ENCODE data around the gene PNPLA8.
"Not testable (repeated sequence)": the region's sequence is repeated elsewhere in the genome, so short reads cannot be mapped to it uniquely, and the experiment has no call there.

PNPLA8 gene

DNA sequence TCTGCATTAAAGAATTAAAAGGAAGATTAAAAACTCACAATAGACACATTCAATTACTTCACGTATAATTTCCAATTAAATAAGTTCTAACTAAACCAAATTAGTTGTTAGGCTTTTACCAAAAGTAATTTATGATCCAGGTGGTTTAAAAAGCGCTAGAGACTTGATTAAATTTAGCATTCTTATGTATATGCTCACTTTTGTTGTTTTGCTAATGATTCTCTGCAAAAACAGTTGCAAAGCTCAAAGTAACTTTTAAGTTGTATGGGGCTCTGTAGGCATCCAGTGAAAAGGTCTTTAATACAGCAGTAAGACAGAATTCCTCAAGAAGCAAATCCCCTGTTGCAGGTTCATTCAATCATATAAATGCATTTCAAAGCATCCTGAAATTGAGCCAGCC is 15.5 kb upstream of the PNPLA8 start:
- no peak for DNase-seq (ENCODE audit: low spot score)
- Mint-ChIP-seq H3K27ac (no peak overlapping the region), H3K4me3 (no peak overlapping the region)

DNA sequence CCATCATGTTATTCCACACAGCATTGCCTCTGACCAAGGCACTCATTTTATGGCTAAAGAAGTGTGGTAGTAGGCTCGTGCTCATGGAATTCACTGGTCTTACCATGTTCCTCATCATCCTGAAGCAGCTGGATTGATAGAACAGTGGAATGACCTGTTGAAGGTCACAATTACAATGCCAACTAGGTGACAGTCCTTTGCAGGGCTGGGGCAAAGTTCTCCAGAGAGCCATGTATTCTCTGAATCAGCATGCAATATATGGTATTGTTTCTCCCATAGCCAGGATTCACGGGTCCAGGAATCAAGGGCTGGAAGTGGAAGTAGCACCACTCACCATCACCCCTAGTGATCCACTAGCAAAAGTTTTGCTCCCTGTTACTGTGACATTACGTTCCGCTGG is 12.8 kb upstream of the PNPLA8 start:
- not testable (repeated sequence) for H3K36me3 Mint-ChIP-seq (ENCODE audit: low read depth); H3K9me3 Mint-ChIP-seq

More for the DNA sequence above, 15.5 kb upstream of the PNPLA8 start:
- H3K27me3 Mint-ChIP-seq (ENCODE audit: low read depth): peaks cover 5% of the 10 kb centered on the region
- H3K36me3 Mint-ChIP-seq (ENCODE audit: low read depth): no peaks in the 10 kb centered on the region
- no peaks in the 10 kb centered on the region for H3K9me3 Mint-ChIP-seq
- no peaks in the 10 kb centered on the region for H3K4me1 Mint-ChIP-seq (ENCODE audit: low read depth)

DNA sequence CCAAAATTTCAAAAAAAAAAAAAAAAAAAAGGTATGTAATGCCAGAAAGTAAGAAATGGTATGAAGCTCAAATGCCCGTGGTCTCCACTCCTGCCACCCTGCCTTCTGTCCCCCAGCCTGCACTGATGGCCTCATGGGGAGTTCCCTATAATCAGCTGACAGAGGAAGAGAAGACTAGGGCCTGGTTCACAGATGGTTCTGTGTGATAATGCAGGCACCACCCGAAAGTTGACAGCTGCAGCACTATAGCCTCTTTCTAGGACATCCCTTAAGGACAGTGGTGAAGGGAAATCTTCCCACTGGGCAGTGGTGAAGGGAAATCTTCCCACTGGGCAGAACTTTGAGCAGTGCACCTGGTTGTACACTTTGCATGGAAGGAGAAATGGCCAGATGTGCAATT is 12.3 kb upstream of the PNPLA8 start:
- H3K27ac Mint-ChIP-seq; H3K4me1 Mint-ChIP-seq (ENCODE audit: low read depth); H3K36me3 Mint-ChIP-seq (ENCODE audit: low read depth): not testable (repeated sequence)

More for the DNA sequence above, 12.8 kb upstream of the PNPLA8 start:
- not testable (repeated sequence) for H3K4me1 Mint-ChIP-seq (ENCODE audit: low read depth); DNase-seq (ENCODE audit: low spot score); H3K4me3 Mint-ChIP-seq; H3K27ac Mint-ChIP-seq; H3K27me3 Mint-ChIP-seq (ENCODE audit: low read depth)

DNA sequence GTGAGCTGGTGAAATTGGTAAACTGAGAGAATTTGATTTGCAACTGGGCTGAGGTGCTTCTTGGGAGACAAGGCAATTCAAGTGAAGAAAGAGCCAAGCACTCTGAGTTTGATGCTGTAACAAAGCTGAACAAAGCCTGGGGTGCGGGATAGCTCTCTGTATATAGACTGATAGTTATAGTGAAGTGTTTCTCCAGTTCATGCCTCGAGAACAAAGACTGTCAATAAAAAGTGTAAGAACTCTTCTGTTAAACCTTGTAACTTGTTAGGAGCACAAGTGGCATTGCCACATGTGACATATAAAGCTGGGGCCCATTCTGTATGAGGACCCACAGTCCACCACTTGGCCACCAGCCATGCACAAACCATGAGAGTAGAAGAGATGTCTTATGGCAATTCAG is 11.3 kb upstream of the PNPLA8 start:
- H3K9me3 Mint-ChIP-seq: no peaks in the 10 kb centered on the region
- no peak overlapping the region for H3K4me3 Mint-ChIP-seq
- H3K4me1 Mint-ChIP-seq (ENCODE audit: low read depth): no peaks in the 10 kb centered on the region
- no peak overlapping the region for H3K27ac Mint-ChIP-seq
- peaks cover 10% of the 10 kb centered on the region for H3K27me3 Mint-ChIP-seq (ENCODE audit: low read depth)
- no peak for DNase-seq (ENCODE audit: low spot score)
- H3K36me3 Mint-ChIP-seq (ENCODE audit: low read depth): no peaks in the 10 kb centered on the region

More for the DNA sequence above, 12.3 kb upstream of the PNPLA8 start:
- H3K4me3 Mint-ChIP-seq; H3K9me3 Mint-ChIP-seq; H3K27me3 Mint-ChIP-seq (ENCODE audit: low read depth); DNase-seq (ENCODE audit: low spot score): not testable (repeated sequence)

DNA sequence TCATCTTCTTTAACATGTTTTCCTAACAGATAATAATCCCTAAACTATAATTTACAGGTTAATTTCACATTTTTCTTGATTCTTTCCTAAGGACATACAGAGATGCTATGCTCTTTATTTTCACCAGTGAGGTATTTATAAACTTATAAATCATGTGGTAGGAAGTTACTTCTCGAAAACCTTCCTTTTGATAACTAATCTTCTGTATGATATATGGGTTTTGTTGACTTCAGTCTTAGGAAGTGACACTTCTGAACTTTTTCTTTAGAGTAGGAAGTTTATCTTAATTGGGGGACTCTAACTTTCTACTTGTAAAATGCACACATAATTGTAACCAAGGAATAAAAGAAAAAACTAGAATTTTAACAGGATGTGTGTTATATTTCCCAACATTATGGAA is 9.8 kb upstream of the PNPLA8 start:
- peaks cover 10% of the 10 kb centered on the region for H3K27me3 Mint-ChIP-seq (ENCODE audit: low read depth)

DNA sequence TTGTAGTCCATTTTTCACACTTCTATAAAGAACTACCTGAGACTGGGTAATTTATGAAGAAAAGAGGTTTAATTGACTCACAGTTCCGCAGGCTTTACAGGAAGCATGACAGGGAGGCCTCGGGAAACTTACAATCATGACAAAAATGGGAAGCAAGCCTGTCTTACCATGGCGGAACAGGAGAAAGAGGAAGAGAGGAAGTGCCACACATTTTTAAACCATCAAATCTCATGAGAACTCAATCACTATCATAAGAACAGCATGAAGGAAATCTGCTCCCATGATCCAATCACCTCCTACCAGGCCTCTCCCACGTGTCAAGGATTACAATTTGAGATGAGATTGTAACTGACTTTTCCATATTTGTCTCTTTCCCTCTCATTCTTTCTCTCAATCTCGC is 9.3 kb upstream of the PNPLA8 start:
- Mint-ChIP-seq H3K27ac (no peak overlapping the region), H3K36me3 (ENCODE audit: low read depth) (no peaks in the 10 kb centered on the region), H3K27me3 (ENCODE audit: low read depth) (peaks cover 10% of the 10 kb centered on the region), H3K4me1 (ENCODE audit: low read depth) (no peaks in the 10 kb centered on the region), H3K4me3 (no peak overlapping the region), H3K9me3 (no peaks in the 10 kb centered on the region)
- DNase-seq (ENCODE audit: low spot score): no peak

More for the DNA sequence above, 9.8 kb upstream of the PNPLA8 start:
- H3K9me3 Mint-ChIP-seq: no peaks in the 10 kb centered on the region
- H3K27ac Mint-ChIP-seq: no peak overlapping the region
- H3K4me1 Mint-ChIP-seq (ENCODE audit: low read depth): no peaks in the 10 kb centered on the region
- no peaks in the 10 kb centered on the region for H3K36me3 Mint-ChIP-seq (ENCODE audit: low read depth)
- no peak overlapping the region for H3K4me3 Mint-ChIP-seq
- no peak for DNase-seq (ENCODE audit: low spot score)

DNA sequence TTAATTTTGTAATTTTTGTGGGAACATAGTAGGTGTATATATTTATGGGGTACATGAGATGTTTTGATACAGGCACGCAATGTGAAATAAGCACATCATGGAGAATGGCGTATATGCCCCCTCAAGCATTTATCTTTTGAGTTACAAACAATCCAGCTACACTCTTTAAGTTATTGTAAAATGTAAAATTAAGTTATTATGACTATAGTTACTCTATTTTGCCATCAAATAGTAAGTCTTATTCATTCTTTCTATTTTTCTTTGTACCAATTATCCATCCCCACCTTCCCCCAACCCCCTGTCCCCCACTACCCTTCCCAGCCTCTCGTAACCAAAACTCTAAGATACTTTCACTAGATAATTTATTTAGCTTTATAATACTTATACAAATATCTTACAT is 7.8 kb upstream of the PNPLA8 start:
- no peak overlapping the region for H3K27ac Mint-ChIP-seq
- H3K4me3 Mint-ChIP-seq: no peak overlapping the region
- no peaks in the 10 kb centered on the region for H3K9me3 Mint-ChIP-seq
- H3K36me3 Mint-ChIP-seq (ENCODE audit: low read depth): no peaks in the 10 kb centered on the region
- DNase-seq (ENCODE audit: low spot score): no peak
- H3K4me1 Mint-ChIP-seq (ENCODE audit: low read depth): no peaks in the 10 kb centered on the region
- peaks cover 10% of the 10 kb centered on the region for H3K27me3 Mint-ChIP-seq (ENCODE audit: low read depth)

DNA sequence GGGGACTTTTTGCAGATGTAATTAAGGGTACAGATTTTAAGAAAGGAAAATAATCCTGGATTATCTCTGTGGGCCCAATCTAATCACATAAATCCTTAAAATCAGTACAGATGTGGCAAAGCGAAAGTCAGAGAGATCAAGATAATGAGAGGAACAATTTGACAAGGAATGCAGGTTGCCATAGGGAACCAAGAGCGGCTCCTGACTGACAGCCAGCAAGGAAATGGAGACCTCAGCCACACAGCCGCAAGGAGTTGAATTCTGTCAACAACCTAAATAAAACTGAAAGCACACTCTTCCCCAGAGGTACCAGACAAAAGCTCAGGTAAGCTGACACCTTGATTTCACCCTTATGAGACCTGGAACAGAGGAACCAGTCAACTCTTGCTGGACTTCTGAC is 3.4 kb upstream of the PNPLA8 start:
- Mint-ChIP-seq H3K9me3 (no peaks in the 10 kb centered on the region), H3K4me3 (no peak overlapping the region), H3K36me3 (ENCODE audit: low read depth) (no peaks in the 10 kb centered on the region), H3K4me1 (ENCODE audit: low read depth) (peaks cover 4% of the 10 kb centered on the region), H3K27ac (no peak overlapping the region), H3K27me3 (ENCODE audit: low read depth) (peaks cover 2% of the 10 kb centered on the region)
- DNase-seq (ENCODE audit: low spot score): no peak

DNA sequence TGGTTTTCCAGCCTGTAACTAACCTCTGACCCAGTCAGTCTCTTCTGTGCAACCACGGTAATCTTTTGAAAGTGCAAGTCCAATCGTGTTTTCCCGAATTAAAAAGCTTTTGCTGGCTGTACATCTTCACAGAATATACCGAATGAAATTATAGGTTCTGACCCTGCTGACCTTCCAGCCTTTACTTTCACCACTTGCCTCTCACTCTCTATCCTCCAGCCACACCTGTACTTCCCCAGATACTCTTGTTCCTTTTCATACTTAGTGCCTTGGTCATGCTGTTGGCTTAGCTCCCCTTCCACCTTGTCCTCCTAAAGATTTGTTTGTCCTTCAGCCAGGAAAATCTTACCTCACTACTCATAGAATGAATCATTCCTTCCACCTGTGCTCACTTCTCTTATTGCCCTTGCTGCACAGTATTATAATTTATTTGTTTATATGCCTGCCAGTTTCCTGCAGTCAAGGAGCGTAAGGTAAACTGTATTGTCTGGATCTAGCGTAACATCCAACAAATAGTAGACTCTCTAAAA is 2.3 kb upstream of the PNPLA8 start:
- Mint-ChIP-seq H3K9me3 (no peaks in the 10 kb centered on the region), H3K4me1 (ENCODE audit: low read depth) (peaks cover 15% of the 10 kb centered on the region), H3K36me3 (ENCODE audit: low read depth) (peaks cover 2% of the 10 kb centered on the region), H3K4me3 (peak overlapping the region; percentile 5), H3K27me3 (ENCODE audit: low read depth) (no peaks in the 10 kb centered on the region), H3K27ac (no peak overlapping the region)
- DNase-seq (ENCODE audit: low spot score): no peak

DNA sequence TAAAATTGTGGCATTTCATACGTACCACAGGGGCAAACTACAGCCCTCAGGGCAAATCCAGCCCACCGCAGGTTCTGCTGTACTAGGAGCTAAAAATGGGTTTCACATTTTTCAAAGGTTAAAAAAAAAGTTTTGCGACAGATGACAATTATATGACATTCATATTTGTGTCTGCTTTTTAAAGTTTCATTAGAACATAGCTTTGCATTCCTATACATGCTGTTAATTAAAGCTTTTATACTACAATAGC is 758 bp upstream of the PNPLA8 start:
- Mint-ChIP-seq H3K27ac (peak overlapping the region; percentile 100), H3K9me3 (no peaks in the 10 kb centered on the region), H3K36me3 (ENCODE audit: low read depth) (peaks cover 2% of the 10 kb centered on the region), H3K27me3 (ENCODE audit: low read depth) (no peaks in the 10 kb centered on the region), H3K4me1 (ENCODE audit: low read depth) (peaks cover 22% of the 10 kb centered on the region), H3K4me3 (peak overlapping the region; percentile 96)
- DNase-seq (ENCODE audit: low spot score): no peak

DNA sequence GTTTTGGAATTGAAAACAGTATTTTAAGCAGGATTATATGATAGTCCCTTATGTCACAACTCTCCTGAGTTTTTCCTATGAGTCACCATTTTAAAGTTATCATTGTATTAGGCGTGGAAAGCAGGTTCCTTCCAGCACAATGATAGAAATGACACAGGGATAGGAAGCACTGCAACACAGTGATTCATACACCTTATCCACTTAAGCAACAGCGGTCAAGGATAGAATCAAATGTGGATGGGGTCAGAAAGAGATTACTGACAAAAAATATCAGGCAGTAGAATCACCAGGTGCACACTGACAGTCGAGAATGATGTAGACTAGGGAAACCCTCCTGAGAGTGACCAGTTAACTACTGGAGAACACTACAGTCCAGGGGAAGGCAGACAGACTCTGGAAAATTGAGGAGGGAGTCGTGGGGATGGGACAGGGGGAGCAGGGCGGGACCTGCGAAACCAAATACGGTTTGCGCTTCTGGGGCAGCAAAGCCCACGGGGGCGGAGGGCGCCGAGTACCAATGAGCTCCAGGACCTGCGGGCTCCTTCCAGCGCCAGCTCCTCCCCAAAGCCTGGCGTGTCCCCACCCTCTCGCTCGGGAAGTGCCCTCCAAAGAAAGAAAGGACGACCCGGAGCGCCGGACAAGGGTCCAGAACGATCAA is 479 bp downstream of the PNPLA8 start:
- Mint-ChIP-seq H3K4me1 (ENCODE audit: low read depth) (peaks cover 30% of the 10 kb centered on the region), H3K9me3 (no peaks in the 10 kb centered on the region), H3K27ac (peak overlapping the region; percentile 100), H3K36me3 (ENCODE audit: low read depth) (peaks cover 8% of the 10 kb centered on the region), H3K4me3 (peak overlapping the region; percentile 96), H3K27me3 (ENCODE audit: low read depth) (no peaks in the 10 kb centered on the region)
- no peak for DNase-seq (ENCODE audit: low spot score)

DNA sequence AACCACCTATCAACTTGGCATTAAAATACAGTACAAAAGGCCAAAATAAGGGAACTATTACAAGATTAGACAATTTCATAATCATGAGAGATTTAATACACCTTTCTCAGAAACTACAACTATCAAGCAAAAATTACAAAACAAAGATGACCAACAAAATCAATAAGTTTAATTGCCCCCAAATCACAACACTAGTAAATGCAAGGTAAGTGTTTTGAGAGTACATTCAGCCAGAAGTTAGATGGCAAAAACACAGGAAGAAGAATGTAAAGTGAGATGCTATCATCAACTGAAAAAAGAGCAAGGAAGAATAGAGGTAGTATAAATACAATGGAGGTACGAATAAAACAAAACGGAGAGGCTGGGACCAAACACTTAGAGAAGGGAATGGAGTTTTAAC is 3.2 kb downstream of the PNPLA8 start:
- Mint-ChIP-seq H3K4me3 (peak overlapping the region; percentile 21), H3K27me3 (ENCODE audit: low read depth) (no peaks in the 10 kb centered on the region), H3K36me3 (ENCODE audit: low read depth) (peaks cover 24% of the 10 kb centered on the region), H3K27ac (peak overlapping the region; percentile 43), H3K4me1 (ENCODE audit: low read depth) (peaks cover 39% of the 10 kb centered on the region), H3K9me3 (peaks cover 3% of the 10 kb centered on the region)
- no peak for DNase-seq (ENCODE audit: low spot score)

DNA sequence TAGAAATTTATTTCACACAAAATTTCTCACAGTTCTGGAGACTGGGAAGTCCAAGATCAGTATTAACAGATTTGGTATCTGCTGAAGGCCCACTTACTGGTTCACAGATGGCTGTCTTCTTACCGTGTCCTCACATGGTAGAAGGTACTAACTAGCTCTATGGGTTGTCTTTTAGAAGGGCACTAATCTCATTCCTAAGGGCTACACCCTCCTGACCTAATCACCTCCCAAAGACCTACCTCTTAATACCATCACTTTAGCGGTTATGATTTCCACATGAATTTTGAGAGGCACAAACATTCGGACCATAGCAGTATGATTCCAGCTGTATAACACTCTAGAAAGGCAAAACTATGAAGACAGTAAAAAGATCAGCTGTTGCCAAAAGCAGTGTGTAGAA is 8.0 kb downstream of the PNPLA8 start:
- Mint-ChIP-seq H3K4me3 (no peak overlapping the region), H3K27ac (no peak overlapping the region), H3K36me3 (ENCODE audit: low read depth) (peaks cover 39% of the 10 kb centered on the region), H3K4me1 (ENCODE audit: low read depth) (peaks cover 22% of the 10 kb centered on the region), H3K27me3 (ENCODE audit: low read depth) (no peaks in the 10 kb centered on the region), H3K9me3 (peaks cover 3% of the 10 kb centered on the region)
- no peak for DNase-seq (ENCODE audit: low spot score)

DNA sequence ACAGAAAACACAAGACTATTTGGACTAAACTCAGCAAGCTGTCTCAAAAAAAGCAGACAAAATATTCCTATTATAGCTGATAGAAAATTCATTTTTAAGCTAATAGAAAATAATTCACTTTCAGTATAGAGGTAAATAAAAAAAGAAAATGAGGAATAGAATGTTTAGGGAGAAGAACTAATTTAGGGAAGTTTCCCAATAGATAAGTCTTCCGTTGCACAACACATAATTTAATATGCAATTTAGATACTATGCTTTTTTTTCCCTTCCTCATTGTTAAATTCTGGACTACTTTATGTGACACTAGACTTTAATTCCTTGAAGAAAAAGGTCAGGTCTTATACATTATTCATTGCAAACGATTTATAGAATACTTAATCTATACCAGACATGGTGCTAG is 10.3 kb downstream of the PNPLA8 start:
- Mint-ChIP-seq H3K27ac (no peak overlapping the region), H3K9me3 (peaks cover 3% of the 10 kb centered on the region), H3K27me3 (ENCODE audit: low read depth) (no peaks in the 10 kb centered on the region), H3K36me3 (ENCODE audit: low read depth) (peaks cover 46% of the 10 kb centered on the region), H3K4me3 (no peak overlapping the region), H3K4me1 (ENCODE audit: low read depth) (peaks cover 9% of the 10 kb centered on the region)
- no peak for DNase-seq (ENCODE audit: low spot score)

DNA sequence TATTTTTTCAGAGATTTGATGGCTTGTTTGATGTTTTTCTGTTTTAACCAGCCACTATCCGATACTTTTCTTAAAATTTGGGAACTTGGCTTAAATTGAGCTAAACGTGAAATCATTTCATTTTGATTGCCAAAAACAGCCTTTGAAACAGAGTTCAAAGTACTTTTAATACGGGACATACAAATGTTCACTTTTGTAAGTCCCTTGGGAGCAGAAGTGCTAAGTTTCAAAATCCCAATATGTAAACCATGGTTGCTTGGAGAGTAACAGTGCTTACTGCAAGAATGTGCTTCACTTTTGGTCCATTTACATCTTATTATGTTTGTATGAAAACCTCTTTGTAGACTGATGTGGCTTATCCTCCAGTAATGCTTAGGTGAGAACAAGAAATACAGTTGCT is 10.9 kb downstream of the PNPLA8 start:
- peaks cover 48% of the 10 kb centered on the region for H3K36me3 Mint-ChIP-seq (ENCODE audit: low read depth)
- DNase-seq (ENCODE audit: low spot score): no peak

More for the DNA sequence above, 10.9 kb downstream of the PNPLA8 start:
- Mint-ChIP-seq H3K9me3 (peaks cover 3% of the 10 kb centered on the region), H3K4me3 (no peak overlapping the region), H3K27me3 (ENCODE audit: low read depth) (no peaks in the 10 kb centered on the region), H3K27ac (no peak overlapping the region), H3K4me1 (ENCODE audit: low read depth) (peaks cover 6% of the 10 kb centered on the region)

Data from T-helper 2 cell treated with Interferon-gamma antibody and Interleukin-4, amounts not matched to agents 5 μg/mL and 100 μg/mL, for 36 hours (primary cell).